Cardiac fibroblast (primary cell): ENCODE data around the gene C3orf20.

ENCODE experiments used
- DNase-seq, 2 donors: peaks; one replicate each; pipeline versions ENCODE4 v3.0.0 to v3.0.0-alpha.2; 2010; ENCODE audit warnings: low read depth in 2 of 2
- H3K4me3 ChIP-seq, 2 donors: replicated peaks in 1 of 2; 1 replicate in 1 of 2; 2 replicates in 1 of 2; pipeline ENCODE4 v1.5.1; 2011; ENCODE audit warnings: low read depth in 2 of 2, low read length in 2 of 2, mild to moderate bottlenecking in 2 of 2, moderate library complexity in 1 of 2
- TF ChIP-seq, protein P1 (sequence below): IDR thresholded peaks from one replicate; pipeline ENCODE4 v1.5.1; 2011; ENCODE audit warnings: low read depth, mild to moderate bottlenecking, low read length, inconsistent platforms

The C3orf20 gene

DNA sequence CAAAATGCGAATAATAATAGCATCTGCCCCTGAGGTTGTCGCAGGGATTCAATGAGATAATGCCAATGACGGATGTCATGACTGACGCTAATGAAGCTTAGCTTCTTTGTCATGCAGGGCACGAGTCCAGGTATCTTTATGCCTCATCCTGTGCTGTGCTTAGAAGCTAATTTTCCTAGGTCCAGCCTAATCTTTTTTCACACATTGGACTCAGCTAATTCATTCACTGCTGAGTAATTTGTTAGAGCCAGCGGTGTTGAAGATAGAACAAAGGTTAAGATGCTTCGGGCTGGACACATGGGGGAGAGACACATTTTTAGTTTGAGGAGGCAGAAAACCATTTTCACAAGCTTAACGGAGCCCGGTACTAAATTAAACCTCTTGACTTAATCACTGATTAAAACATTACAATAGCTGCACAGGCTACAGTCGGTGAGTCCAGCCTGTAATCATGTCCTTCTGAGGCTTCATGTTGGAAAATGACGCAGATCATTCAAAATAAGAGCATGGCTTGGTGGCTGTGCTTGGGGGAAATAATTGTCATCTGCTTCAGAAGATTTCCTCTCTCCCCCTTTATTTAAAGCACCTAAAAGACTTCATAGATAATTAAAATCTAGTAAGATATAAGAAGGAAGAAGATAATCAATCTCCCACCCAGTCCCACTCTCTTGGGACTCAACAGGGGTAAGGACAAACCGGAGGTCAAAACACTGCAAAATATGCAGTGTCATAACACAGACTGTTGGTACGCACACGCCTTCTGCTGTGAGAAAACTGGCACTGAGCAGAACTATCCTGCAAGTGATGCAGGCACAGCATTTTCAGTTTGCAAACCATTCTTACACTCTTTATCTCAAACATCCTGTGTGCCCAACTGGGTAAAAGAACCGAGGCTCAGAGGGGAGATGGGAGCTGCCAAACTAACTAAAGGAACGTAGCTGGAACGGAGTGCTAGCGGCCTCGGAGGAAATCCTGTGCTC, 26.7 kb upstream of the C3orf20 start:
- H3K4me3 ChIP-seq = no peak overlapping the region
- TF ChIP-seq, protein P1, sequence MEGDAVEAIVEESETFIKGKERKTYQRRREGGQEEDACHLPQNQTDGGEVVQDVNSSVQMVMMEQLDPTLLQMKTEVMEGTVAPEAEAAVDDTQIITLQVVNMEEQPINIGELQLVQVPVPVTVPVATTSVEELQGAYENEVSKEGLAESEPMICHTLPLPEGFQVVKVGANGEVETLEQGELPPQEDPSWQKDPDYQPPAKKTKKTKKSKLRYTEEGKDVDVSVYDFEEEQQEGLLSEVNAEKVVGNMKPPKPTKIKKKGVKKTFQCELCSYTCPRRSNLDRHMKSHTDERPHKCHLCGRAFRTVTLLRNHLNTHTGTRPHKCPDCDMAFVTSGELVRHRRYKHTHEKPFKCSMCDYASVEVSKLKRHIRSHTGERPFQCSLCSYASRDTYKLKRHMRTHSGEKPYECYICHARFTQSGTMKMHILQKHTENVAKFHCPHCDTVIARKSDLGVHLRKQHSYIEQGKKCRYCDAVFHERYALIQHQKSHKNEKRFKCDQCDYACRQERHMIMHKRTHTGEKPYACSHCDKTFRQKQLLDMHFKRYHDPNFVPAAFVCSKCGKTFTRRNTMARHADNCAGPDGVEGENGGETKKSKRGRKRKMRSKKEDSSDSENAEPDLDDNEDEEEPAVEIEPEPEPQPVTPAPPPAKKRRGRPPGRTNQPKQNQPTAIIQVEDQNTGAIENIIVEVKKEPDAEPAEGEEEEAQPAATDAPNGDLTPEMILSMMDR = no peak
- peak in 1 of 2 donors; percentile 7 for DNase-seq

DNA sequence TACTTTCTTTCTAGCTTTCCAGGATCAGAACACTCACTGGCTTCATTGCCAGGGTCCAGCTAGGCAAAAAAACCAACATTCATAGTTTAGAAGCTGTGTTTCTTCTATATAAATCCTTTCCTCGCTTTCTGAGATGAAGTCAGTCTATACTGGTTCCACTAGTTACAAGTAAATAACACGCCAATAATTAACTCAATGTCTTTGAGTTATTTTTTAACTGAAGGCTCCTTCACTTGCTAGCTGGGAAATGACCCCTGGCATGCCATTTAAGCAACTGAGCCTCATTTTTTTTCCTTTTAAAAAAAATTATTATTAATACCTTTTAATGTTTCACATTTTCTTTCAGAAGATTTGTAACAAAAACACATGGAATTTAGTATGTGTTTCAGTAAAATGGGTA, 25.5 kb upstream of the C3orf20 start:
- TF ChIP-seq, protein P1 = no peak
- DNase-seq = no peak
- H3K4me3 ChIP-seq = no peak overlapping the region

DNA sequence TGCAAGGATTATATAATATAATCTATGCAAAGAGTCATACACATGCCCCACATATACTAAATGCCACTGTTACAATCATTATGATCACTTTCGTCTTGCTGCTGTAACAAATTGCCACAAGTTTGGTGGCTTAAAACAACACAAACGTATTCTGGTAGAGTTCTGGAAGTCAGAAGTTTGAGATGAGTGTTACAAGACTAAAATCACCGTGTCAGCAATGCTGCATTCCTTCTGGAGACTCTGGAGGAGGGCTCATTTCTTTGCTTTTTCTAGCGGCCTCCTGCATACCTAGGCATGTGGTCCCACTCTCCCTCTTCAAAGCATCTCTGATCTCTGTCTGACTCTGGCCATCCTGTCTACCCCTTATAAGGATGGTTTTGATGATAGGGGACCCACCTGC, 24.7 kb upstream of the C3orf20 start:
- TF ChIP-seq, protein P1 = no peak
- no peak overlapping the region for H3K4me3 ChIP-seq
- DNase-seq = no peak

DNA sequence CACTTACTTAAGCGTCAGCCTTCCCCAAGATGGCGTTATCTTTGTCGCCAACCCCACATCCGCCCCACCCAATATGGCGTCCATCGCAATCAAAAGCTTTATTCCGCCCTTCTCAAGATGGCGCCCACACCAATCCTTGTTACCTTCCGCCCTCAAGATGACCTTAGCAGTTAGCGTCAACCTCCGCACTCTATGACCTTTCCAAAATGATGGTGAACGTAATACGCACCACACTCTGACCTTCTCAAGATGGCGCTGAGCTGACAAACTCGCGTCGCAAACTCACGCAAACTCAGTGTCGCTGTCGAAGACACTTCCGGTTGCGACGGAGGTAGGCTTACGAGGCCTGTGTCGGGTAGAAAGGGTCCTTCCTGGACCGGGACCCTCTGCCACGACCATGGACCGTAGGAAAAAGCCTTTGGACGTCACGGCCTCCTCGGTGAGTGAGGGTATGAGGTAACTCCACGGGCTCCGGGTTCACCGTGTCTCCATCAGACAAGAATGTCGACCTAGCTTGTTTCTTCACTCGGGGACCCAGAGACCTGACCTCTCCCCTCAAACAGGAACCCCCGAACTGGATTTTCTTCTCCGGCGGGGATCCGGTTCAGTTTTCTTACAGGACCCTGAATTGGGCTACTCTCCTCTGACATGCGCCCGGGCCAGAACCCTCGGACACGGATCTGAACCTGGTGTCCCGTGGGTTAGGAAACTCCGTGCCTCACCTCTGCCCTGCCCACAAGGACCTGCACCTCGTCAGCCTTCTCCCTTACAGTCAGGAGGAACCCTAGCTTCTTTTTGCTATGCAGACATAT, 23.3 kb upstream of the C3orf20 start, which contains the start of gene CCDC174:
TSS of gene CCDC174 (plus strand) at position 323 of the 812 bp plus-strand sequence. CDS start at position 398, 75 bp downstream.
- peak; percentile 99 to 100 for DNase-seq
- peak within 1 kb of the TSS; percentile 83 to 91 for H3K4me3 ChIP-seq
- TF ChIP-seq, protein P1 = no peak

DNA sequence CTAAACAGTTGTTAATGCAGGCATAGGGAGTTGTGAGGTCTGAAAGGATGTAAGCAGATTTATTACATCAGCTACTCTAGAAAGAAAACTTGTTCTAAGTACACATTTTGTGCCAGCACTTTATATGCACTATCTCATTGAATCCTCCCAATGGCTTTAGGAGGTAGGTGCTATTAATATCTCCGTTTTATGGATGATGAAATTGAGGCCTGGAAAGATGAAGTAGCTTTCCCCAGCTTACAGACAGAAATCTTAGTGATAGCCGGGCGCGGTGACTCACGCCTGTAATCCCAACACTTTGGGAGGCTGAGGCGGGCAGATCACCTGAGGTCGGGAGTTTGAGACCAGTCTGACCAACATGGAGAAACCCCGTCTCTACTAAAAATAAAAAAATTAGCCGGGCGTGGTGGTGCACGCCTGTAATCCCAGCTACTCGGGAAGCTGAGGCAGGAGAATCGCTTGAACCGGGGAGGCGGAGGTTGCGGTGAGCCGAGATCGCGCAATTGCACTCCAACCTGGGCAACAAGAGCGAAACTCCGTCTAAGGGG, 22.5 kb upstream of the C3orf20 start:
- DNase-seq = peak; percentile 15 to 28
- H3K4me3 ChIP-seq = peak overlapping the region; percentile 83 to 91

DNA sequence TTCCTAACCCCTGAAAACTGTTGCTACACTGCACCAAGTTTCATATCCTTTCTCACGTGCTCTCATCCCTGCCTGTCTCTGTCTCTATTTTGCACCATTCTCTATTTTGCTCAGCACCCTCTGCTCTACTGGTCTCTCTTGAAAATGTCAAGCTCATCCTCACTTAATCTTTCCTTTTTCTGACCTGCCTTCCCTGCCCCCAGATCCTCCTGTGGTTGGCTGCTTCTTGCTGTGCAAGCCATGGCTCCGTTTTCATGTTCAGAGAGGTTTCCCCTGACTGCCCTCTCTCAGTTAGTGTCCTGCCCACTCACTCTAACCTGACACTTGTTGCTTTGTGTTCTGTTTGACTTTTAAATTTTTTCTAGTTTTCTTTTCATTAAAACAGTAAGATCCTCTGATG, 17.4 kb upstream of the C3orf20 start:
- DNase-seq = no peak
- TF ChIP-seq, protein P1 = no peak
- no peak overlapping the region for H3K4me3 ChIP-seq

DNA sequence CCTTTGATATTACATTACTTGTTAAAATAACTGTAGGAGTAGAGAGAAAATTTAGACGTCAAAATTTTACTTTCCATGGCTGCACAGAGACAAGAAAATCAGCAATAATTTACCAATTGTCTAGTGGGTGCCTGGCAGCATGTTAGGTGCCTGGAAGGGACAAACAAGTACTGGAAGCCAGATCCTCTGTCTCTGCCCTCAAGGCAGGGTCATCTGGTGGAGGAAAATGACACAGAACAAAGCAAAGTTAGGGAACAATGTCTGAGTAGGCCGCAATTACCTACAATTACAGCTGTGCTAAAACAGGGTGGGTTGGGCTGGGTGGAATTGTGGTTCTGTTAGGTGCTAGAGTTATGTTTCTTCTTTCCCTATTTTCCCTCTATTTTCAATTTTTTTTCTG, 16.0 kb upstream of the C3orf20 start:
- TF ChIP-seq, protein P1 = no peak
- no peak for DNase-seq
- H3K4me3 ChIP-seq = no peak overlapping the region
